HG02678 (cell line): Measurements from ENCODE around the gene KITLG.
"Not testable (repeated sequence)": the region's sequence is repeated elsewhere in the genome, so short reads cannot be mapped to it uniquely, and the experiment has no call there.

Source experiments
- ATAC-seq: cut with Tn5 transposase; IDR thresholded peaks from one replicate; pipeline ENCODE4 v1.9.1; 2021; ENCODE audit warnings: mild to moderate bottlenecking, moderate library complexity; ENCODE audit not compliant: unreplicated experiment

KITLG gene, protein sequence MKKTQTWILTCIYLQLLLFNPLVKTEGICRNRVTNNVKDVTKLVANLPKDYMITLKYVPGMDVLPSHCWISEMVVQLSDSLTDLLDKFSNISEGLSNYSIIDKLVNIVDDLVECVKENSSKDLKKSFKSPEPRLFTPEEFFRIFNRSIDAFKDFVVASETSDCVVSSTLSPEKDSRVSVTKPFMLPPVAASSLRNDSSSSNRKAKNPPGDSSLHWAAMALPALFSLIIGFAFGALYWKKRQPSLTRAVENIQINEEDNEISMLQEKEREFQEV

DNA sequence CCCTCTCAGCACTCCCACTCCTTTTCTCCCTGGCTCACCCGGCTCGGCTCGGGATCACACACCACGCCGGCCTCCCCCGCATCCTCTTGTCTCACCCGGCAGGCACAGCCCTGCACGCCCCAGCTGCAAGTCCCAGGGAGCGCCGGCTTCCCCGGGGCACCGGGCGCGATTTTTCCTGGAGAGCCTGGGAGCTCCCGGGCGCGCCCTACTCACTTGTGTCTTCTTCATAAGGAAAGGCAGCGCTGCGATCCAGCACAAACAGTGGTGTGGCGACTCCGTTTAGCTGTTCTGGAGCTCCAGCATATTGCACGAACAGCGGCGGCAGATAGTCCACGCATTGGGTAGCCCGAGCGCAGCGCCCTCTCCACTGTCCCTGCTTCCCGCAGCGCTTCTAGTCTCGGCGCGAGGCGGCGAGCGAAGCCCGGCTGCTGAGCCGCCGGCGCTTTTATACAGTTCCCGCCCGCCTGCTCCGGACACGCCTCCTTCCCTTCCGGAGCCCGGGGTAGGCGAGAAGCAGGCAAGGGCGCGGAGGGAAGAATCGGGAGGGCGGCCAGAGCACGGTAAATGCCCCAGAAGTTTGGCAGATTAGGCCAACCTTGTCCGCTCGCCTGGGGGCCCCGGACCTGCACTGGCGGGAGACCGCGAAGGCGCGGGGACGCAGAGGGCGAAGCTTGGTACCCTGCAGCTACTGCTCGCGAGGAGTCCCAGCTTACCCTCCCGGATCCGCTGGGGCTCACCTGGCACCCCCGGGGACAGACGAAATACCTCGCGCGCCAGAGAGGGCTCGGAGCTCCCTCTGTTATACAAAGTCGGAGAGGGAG lies at the start of gene KITLG:
Gene KITLG (minus strand): TSS at position 421 of the 821 bp plus-strand sequence. CDS start 193 bp downstream, at position 228.
- ATAC-seq: peak; percentile 72

DNA sequence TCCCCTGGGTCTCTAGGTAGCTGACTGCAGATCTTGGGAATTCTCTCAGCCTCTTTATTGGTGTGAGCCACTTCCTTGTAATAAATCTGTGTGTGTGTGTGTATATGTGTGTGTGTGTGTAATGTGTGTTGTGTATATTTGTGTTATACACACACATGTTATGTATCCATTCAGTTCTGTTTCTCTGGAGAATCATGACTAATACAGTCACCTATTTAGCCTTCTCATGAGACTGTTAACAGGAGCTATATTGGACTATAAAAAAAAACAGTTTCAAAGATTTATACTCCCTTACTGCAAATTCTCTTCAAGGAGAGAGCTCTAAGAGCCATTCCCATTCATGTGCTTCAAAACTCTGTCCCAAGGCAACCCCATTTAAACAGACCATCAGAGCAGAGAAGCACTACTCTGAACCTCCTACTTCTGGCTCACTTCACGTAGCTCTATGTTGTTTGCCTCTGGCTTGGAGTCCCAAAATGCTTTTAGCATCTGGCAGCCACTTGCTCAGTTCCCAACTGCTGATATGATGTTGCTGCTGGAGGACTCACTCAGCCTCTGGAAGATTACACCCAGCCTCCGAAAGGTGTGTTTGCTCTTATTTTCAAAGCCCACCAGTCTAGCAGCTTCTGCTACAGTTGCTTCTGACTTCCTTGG lies 48.7 kb upstream of the KITLG start:
- no peak for ATAC-seq

DNA sequence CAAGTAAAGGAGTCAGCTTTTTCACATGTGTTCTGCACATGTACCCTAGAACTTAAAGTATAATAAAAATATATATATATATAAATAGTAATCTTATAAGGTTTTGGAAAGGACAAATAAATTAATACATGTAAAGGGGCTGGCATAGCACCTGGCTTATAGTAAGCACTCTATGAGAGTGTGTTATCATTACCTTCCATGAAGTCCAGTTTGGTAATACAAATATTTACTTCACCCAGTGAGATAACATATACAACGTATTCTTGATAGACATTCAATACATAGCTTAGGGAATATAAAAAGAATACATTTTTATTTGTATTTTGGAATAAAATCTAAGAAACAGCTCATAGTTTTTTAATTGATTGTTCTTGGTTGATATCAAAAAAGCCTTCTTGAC lies 47.8 kb upstream of the KITLG start:
- not testable (repeated sequence) for ATAC-seq

DNA sequence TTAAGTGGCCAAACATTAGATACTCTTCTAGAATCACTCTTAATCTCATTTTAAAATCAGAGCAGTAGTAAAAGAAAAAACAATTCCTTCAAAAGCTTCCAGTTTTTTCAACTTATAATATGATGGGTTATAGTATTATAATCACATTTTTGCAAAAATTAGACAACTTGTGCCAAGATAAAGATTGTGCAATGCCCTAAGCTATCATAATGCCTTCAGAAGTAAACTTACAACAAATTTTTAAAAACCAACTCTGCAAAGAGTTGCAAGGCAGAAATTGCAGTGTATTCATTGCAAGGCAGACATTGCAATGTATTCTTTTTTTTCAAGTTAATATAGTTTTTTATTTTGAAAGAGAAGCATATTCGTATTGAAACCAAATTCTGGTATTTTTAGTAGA lies 47.2 kb upstream of the KITLG start:
- ATAC-seq: no peak

DNA sequence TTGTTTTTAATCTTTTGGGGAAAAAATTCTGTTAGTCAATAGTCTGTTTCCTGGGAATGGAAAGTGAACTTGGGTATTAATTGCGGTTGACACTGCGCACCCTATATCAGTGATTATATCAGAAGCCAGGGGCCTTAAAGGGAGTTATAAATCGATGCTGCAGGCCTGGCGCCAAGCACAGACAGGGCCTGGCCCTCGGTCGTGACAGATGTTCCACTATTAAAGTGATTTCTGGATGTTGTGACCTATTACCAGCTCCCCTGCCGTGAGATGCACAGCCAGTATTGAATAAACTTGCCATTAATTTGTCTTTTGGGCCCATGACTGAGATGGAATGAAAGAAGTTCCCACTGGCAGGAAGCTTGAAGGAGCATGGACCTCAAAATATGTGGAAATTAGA lies 45.1 kb upstream of the KITLG start:
- no peak for ATAC-seq

DNA sequence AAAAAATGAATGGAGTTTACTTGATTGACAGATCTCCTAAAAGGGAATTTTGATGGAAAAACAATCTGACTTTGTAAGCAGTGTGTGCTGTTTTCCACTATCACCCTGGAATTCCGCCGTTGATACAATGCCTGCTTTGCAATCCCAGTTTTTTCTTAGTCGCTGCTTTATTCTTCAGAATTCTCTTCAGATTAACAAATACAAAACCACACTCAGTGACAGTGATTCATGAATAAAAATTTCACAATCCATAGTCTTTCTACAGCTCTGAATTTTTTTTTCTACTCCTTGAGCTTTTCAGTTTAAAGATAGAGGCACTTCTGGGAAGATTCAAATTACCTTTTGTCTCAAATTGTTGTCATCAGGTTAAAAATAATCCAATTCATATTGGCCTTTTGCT lies 44.6 kb upstream of the KITLG start:
- no peak for ATAC-seq

DNA sequence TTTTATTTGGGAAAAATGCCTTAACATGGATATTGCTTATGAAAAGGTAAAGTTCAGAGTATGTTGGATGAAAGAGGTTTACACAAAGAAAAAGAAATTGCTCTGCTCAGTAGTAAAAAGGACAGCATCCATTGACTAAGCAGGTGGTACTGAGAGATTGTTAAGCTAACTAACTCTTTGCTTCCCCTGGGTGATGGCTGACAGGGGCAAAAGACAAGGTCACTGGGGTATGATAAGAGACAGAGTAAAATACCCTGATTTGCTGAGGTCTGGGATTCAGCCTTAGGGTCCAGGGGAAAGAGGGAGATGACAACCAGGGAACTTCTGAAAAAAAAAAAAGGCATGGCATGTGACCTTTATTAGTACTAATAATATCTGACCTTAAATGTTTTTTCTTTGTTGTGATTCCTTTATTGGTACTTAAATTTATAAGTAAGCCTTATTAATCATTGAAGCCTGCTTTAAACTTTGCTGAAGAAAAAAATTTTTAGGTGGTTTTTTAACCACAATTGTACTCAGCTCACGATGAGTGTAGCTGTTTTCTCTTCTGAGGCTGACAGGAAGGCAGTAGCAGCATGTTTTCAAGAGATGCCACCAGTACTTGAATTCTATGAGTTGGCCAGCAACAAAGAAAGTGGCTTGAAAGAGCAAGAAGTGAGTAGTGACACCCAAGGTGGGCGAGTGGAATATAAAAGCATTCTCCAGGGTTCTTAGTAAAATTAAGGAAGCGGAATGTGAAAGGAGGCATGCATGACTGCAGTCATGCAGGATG lies 43.7 kb upstream of the KITLG start:
- ATAC-seq: no peak

DNA sequence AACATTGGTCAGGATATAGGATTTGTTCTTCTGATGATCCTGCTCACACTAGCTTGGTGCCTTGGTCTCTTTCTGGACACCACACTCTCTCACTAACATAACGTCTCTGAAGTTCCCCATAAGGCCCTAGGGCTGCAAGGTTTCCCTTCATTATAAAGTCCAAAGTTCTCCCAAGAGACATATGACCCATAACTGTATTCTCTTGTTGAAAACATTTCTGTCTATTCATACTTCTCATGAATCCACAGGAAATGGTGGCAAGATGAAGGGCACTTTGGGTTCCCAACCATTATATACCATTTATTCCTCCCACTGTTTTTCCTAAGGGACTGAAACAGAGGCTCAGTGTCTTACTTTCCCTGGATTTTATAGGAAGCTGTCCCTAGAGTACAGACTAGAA lies 37.1 kb upstream of the KITLG start:
- no peak for ATAC-seq

DNA sequence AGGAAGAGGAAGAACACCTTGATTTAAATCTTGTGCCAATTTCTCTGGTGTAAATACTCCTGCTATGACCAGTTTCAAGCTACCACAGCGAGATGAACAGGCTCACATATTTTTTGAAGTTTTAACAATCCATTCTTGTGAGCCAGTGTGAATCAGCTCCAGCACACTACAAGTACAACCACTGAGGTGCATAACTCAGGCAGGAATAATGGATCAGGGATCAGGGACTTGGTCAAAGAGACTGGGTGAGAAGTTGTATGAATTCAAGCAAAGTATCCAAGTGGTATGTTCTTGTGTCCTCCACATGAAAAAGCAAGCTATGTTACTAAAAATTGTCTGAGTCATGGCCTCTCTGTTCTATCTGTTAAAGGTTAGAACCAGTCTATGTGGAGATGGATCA lies 35.2 kb upstream of the KITLG start:
- no peak for ATAC-seq

DNA sequence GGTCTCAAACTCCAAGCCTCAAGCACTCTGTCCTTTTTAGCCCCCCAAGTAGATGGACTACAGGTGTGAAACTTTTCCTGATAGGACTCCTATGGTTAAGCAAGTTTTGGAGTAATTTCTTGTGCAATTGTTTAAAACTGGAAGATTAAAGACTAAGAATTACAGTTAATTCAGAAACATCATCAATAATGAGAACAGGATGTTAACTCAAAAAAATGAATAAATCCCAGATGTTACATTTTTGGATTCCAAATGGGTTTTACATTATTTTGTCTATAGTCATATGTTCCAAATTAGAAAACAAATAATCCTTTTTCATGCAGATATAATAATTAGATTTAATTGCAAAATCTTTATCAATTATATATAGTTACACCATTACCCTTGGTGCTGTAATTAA lies 24.4 kb upstream of the KITLG start:
- no peak for ATAC-seq

DNA sequence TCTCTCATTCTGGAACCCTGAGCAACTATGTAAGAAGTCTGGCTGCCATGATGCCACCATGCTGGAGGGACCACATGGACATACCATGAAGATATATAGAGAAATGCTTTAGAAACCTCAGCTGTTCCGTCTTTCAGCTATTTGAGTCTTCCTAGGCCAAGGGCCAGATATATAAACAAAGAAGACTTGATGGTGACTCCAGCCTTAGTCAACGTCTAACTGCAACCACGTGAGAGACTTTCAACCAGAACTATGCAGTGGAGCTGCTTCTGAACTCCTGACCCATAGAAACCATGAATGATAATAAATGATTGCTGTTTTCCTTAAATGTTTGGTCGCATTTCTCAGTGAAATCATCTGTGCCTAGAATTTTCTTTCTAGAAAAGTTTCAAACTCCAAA lies 20.0 kb upstream of the KITLG start:
- ATAC-seq: no peak

DNA sequence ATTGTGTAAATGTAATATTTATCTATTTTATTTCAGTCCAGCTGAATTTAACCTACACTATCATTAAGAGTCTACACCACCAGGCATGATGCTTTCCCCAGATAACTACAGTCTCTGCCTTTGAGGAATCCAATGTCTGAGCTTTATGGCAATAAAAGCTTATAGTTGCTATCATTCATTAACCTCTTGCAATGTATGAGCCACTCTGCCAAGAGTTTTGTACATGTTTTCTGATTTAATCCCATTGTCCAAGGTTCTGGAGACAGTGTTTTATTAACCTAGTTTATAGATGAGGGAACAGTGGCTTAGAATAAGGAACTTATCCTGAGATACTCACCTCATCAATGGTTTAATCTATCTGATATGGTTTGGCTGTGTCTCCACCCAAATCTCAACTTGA lies 17.1 kb upstream of the KITLG start:
- ATAC-seq: no peak

DNA sequence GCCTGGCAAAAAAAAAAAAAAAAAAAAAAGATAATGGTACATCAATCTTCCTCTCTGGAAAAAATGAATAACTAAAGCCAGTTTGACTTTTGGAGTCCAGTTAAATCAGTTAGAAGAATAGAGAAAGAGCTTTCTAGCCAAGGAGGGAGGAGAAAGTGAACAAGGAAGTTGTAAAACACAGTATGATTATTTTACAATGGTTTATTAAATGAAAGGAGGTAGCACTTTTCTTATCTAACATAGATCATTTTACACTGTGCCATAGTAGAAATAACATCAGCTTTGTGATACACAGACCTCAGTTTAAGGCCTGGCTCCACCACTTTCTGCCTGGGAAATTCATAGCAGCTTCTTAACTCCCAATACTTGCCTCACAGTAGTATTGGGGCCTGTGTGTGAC lies 15.4 kb upstream of the KITLG start:
- ATAC-seq: no peak

DNA sequence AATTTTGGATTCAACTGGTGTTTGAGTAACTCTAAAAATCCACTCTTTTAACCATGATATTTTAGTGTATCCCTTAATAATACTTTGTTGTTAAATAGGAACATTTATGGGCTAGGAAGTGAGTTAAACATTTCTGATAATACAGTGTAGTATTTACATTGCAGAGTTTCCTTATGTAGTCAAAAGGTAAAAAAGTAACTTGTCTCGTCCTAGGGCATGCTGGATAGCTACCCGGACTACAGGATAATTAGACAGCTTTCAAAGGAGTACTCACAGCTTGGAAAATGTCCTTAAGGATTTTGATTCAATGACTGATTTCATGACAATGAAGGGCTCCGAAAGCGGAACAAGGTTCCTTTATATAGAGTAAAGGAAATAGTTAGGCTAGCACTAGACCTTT lies 14.5 kb upstream of the KITLG start:
- no peak for ATAC-seq

DNA sequence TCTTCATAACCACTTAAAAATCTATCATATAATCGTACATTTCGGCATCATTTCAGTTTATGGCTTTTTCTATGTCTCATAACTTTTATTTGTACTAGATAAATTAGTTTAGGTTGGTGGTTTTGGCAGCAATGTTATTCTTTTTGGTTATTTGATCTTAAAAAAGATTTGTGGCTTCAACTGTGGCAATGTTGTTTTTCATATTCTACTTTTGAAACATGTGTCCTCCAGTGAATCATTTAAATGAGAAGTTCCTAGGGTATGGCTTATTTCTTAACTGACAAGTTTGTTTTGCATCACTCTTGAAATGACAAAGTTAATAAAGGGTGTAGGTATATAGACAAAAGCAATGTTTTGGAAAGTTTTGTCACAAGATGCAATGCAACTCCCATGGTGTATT lies 11.1 kb upstream of the KITLG start:
- no peak for ATAC-seq

DNA sequence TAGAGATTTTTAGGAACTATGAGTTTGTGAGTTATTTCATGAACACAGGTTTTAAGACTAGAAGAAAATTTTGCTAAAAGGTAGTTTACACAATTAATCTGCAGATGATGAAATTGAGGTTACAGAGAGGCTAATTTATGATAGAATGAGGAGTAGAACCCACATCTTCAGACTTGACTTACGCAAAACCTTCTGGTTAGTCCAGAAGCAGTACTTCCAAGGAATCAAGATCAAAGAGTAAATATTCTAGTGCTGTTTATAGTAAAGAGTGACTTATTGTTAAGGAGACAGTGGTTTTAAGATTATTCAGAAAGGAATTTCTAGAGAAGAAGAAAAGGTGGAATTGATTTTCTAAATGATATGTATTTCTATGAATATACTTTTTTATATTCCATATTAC lies 10.6 kb upstream of the KITLG start:
- no peak for ATAC-seq

DNA sequence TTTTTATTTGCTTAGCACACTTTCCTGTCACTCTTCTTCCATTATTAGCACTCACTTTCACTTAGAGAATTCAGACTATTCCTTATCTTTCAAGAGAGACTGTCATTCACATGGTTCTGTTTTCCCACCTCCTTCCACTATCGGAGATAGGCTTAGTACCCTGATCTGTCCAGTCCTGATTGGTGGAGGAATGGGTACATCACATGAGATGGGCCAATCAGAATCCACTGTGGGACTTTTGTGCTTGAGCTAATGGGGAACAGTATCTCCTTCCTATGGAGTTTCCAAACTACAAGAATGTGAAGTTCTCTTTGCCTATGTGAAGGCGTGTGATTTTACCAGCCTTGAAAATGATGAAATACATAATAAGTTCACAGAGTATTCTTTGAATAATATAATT lies 4.8 kb upstream of the KITLG start:
- no peak for ATAC-seq

DNA sequence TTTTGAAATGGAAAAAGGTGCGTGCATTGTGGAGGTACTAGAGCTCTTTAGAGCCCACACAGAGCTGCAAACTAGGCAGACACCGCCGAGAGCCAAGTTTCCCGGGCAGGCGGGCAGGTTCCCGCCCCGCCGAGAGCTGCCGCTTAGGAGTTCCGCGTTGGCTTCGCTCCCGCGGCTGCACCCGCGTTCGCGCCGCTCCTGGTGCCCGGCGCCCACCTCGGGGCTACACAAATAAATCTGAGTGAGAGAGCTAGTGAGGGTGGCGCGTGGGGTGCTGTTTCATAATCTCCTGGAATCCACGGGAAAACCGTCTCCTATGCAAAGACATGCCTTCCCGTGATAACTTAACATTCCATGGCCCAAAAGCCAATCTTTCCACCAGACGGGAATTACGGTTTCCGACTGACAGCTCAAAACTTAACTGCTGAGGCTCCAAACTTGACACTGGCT lies 645 bp downstream of the KITLG start:
- ATAC-seq: no peak

DNA sequence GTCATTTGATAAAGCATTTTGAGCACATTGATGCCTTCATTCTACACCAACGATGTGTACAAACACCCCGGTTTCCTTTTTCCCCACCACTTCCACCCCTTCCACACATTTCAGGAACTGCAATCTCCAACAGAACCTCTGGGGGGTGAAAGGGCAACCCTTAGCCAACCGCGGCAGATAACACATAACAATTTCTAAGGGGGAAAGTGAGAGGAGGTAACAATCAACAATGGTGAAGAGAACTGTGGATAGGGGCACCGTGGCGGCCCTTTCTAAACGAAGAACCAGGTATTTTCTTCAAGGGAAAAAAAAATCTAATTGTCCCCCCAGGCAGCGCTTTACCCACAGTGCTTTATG lies 1.1 kb downstream of the KITLG start:
- ATAC-seq: no peak

DNA sequence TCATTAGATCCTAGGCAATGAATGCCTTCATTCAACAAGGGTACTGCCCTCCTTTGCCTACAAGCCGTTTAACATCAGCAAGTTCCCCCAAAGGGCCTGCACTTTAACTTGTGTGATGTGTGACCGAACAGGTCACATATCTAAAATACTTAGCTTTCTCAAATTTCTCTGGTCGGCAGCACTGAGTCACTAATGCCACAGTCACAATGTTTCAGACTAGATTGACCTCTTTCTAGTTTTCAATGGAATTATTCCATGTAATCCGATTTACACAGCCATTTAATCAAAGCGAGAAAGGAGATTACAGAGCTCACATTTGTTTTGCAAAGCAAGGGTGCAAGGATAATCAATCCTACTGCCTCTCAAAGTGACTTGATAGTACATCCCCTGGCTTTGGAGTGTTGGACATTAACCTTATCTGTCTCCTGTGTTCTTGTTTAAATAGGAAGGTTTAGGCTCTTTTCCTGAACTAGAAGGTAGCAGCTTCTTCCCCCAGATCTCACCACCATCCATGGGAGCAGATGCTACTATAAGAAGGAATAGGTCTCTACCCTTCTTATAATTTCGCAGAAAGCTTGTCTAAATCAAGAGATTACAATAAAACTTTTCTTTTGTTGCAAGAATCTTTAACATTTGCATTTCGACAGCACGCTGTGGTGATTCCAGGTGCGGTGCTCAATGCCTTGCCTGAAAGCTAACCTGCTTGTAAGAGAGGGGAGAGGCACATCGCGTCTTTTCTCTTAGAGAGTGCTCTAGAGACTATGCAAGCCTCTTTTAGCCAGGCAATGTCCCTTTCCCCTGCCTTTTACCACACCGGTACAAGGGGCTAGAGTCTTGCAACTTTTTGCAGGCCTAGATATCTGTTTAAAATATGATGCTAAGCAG lies 1.8 kb downstream of the KITLG start:
- no peak for ATAC-seq
